Endothelial cell of umbilical vein (primary cell): ENCODE measurements around the gene GPATCH2. TPM values are rescaled to one million over a fixed set of nuclear protein-coding genes. Genes with fewer than 3 reads are reported as not detected.

ENCODE experiments used
- BruUV-seq: library from RNA; stranded (reverse); fragments of 400-500 nt; replicated peaks from 2 replicates; lab custom pipeline; 2021; lab: Mats Ljungman, UMichigan
- CTCF ChIA-PET: fragments of 300-600, 350-600 bp; sonication (Branson Sonifier 250); formaldehyde crosslinking; loops from one replicate; lab custom pipeline; 2021; ENCODE audit warnings: antibody characterized with exemption, inconsistent platforms; lab: Charles Lee
- POLR2A ChIA-PET: fragments of 300-600, 350-600 bp; sonication (Branson Sonifier 250); formaldehyde crosslinking; loops from one replicate; lab custom pipeline; 2021; ENCODE audit warnings: antibody characterized with exemption, inconsistent platforms; lab: Charles Lee
- DNase-seq: peaks from one replicate; pipeline ENCODE4 v3.0.0-alpha.2; 2011; ENCODE audit warnings: low read depth, low spot score
- FAIRE-seq: peaks from 2 replicates; lab custom pipeline; 2011; peaks lifted over from hg19 to GRCh38; lab: Jason Lieb, UNC
- H2AFZ ChIP-seq: 2 replicates; pipeline ENCODE4 v1.6.0; 2012; ENCODE audit warnings: low read depth, low read length, control low read depth, inconsistent platforms
- H3K27ac ChIP-seq: 2 replicates; pipeline ENCODE4 v1.5.1; 2011; ENCODE audit warnings: low read depth, mild to moderate bottlenecking, control low read depth, low read length, moderate library complexity; ENCODE audit not compliant: insufficient read depth
- H3K27me3 ChIP-seq, 2 experiments: 2 replicates each; pipeline versions ENCODE4 v1.6.0 to v1.6.1; 2011; ENCODE audit warnings: low read length in 2 of 2, mixed read lengths in 1 of 2; ENCODE audit not compliant: control insufficient read depth in 2 of 2, insufficient read depth in 2 of 2
- H3K36me3 ChIP-seq, 2 experiments: 2 replicates in 1 of 2; 3 replicates in 1 of 2; pipeline ENCODE4 v1.5.1; 2011; ENCODE audit warnings: low read length in 2 of 2, mild to moderate bottlenecking in 1 of 2, moderate library complexity in 1 of 2; ENCODE audit not compliant: control insufficient read depth in 2 of 2, insufficient read depth in 2 of 2; ENCODE audit errors: extremely low read depth in 1 of 2
- H3K4me1 ChIP-seq: 3 replicates; pipeline ENCODE4 v1.5.1; 2011; ENCODE audit warnings: mild to moderate bottlenecking, low read length; ENCODE audit not compliant: control insufficient read depth, insufficient read depth; ENCODE audit errors: extremely low read depth
- H3K4me2 ChIP-seq: 2 replicates; pipeline ENCODE4 v1.6.1; 2011; ENCODE audit warnings: low read length, control low read depth, mixed read lengths; ENCODE audit not compliant: insufficient read depth
- H3K4me3 ChIP-seq, 3 experiments: fragments of 200-600 bp in 1 of 3; sonication (generic), shearing (Covaris generic) in 1 of 3; replicated peaks in 1 of 3; 2 replicates each; pipeline ENCODE4 v1.5.1; 2011 to 2016; ENCODE audit warnings: control low read depth in 3 of 3, low read length in 3 of 3, mild to moderate bottlenecking in 2 of 3, inconsistent platforms in 1 of 3, low read depth in 1 of 3, moderate library complexity in 1 of 3; ENCODE audit not compliant: insufficient read depth in 1 of 3
- H3K79me2 ChIP-seq: 2 replicates; pipeline ENCODE4 v1.6.0; 2012; ENCODE audit warnings: low read length, inconsistent platforms; ENCODE audit not compliant: control insufficient read depth, insufficient read depth
- H3K9ac ChIP-seq: replicated peaks from 2 replicates; pipeline ENCODE3; 2011; ENCODE audit warnings: low read length, control low read depth; ENCODE audit not compliant: insufficient read depth; ENCODE audit errors: extremely low read depth
- H3K9me1 ChIP-seq: replicated peaks from 3 replicates; pipeline ENCODE4 v1.6.0; 2011; ENCODE audit warnings: mild to moderate bottlenecking, low read length; ENCODE audit not compliant: control insufficient read depth, insufficient read depth; ENCODE audit errors: extremely low read depth
- H3K9me3 ChIP-seq: replicated peaks from 2 replicates; pipeline ENCODE4 v1.5.1; 2012; ENCODE audit warnings: low read length, inconsistent platforms; ENCODE audit not compliant: control insufficient read depth, insufficient read depth
- H4K20me1 ChIP-seq: replicated peaks from 2 replicates; pipeline ENCODE3; 2011; ENCODE audit warnings: mild to moderate bottlenecking, low read length; ENCODE audit not compliant: control insufficient read depth, insufficient read depth; ENCODE audit errors: extremely low read depth
- FOS ChIP-seq: IDR thresholded peaks from 2 replicates; pipeline ENCODE4 v1.6.1; 2011; ENCODE audit warnings: mild to moderate bottlenecking, low read length, moderate library complexity, borderline replicate concordance; ENCODE audit not compliant: insufficient read depth
- GATA2 ChIP-seq: IDR thresholded peaks from 2 replicates; pipeline ENCODE4 v1.7.0; 2011; ENCODE audit warnings: low read depth, mild to moderate bottlenecking, moderate library complexity, mixed read lengths, low read length; ENCODE audit not compliant: insufficient read length, insufficient read depth
- JUN ChIP-seq: IDR thresholded peaks from 2 replicates; pipeline ENCODE4 v1.6.1; 2011; ENCODE audit warnings: borderline replicate concordance, low read depth; ENCODE audit not compliant: insufficient read length, insufficient read depth
- MYC ChIP-seq: IDR thresholded peaks from one replicate; pipeline ENCODE4 v1.6.1; 2011; ENCODE audit warnings: mild to moderate bottlenecking, low read depth, low read length
- POLR2A ChIP-seq: IDR thresholded peaks from 2 replicates; pipeline ENCODE4 v1.6.1; 2012; ENCODE audit warnings: low read depth, mild to moderate bottlenecking, control low read depth, low read length
- dilution Hi-C: fragments of 300-500 bp; cut with MboI; formaldehyde crosslinking; loops from one replicate; pipeline ENCODE4 v1.15.0; 2019; ENCODE audit warnings: low sequenced_read_pairs; ENCODE audit not compliant: extremely low pct_ligation_motif_present
- intact Hi-C: fragments of 100-400 bp; cut with micrococcal nuclease; formaldehyde crosslinking; loops from one replicate; pipeline ENCODE4 v1.10.0; 2022
- polyA plus RNA-seq, 4 experiments: library from polyadenylated mRNA; depleted of rRNA in 3 of 4; stranded (reverse) in 3 of 4; unstranded in 1 of 4; fragments of >200 nt; gene quantifications; 2 replicates each; pipeline versions ENCODE4 v1.2.1 to v1.2.3, GENCODE V29; 2011 to 2012; ENCODE audit warnings: missing spikeins in 1 of 4
- total RNA-seq: library from RNA; stranded (reverse); gene quantifications from 2 replicates; pipeline ENCODE4 v1.2.3, GENCODE V29; 2021
- TF ChIP-seq, protein P1 (sequence below), 2 donors: IDR thresholded peaks; 1 replicate in 1 of 2; 2 replicates in 1 of 2; pipeline ENCODE4 v1.5.1; 2011; ENCODE audit warnings: low read length in 2 of 2, mild to moderate bottlenecking in 2 of 2, moderate library complexity in 2 of 2, control low read depth in 1 of 2, inconsistent platforms in 1 of 2, low read depth in 1 of 2; ENCODE audit not compliant: insufficient read depth in 1 of 2; ENCODE audit errors: extremely low read depth in 1 of 2

GPATCH2 gene
- total and polyA plus RNA-seq, 2 donors (not counting 3 experiments of a cell fraction or from before 2014, with no cell fraction given) = 3.3 to 15.6 TPM

- POLR2A ChIA-PET = no interaction called here
- intact Hi-C loops = no loop called here
Observed at GRCh38 chr1:217539510-217539909, 91.4 kb downstream of the GPATCH2 start.

More at GRCh38 chr1:217539510-217539909, 91.4 kb downstream of the GPATCH2 start:
- dilution Hi-C loops = no loop called here
- H3K9me1 ChIP-seq = no peaks in the 10 kb centered on the region
- no peaks in the 10 kb centered on the region for H3K4me1 ChIP-seq
- CTCF ChIA-PET = no interaction called here
- TF ChIP-seq MYC (no peak), FOS (no peak), GATA2 (no peak), JUN (no peak), POLR2A (no peak)
- TF ChIP-seq, protein P1, sequence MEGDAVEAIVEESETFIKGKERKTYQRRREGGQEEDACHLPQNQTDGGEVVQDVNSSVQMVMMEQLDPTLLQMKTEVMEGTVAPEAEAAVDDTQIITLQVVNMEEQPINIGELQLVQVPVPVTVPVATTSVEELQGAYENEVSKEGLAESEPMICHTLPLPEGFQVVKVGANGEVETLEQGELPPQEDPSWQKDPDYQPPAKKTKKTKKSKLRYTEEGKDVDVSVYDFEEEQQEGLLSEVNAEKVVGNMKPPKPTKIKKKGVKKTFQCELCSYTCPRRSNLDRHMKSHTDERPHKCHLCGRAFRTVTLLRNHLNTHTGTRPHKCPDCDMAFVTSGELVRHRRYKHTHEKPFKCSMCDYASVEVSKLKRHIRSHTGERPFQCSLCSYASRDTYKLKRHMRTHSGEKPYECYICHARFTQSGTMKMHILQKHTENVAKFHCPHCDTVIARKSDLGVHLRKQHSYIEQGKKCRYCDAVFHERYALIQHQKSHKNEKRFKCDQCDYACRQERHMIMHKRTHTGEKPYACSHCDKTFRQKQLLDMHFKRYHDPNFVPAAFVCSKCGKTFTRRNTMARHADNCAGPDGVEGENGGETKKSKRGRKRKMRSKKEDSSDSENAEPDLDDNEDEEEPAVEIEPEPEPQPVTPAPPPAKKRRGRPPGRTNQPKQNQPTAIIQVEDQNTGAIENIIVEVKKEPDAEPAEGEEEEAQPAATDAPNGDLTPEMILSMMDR (IDR thresholded peaks at IDR 0.05; ENCODE audit: extremely low read depth in 1 of 2, insufficient read depth in 1 of 2, low read depth in 1 of 2, low read length in 2 of 2) = no peak
- H3K36me3 ChIP-seq = no peaks in the 10 kb centered on the region
- no peak overlapping the region for H2AFZ ChIP-seq
- H4K20me1 ChIP-seq = no peaks in the 10 kb centered on the region
- no peak overlapping the region for H3K4me3 ChIP-seq
- no peaks in the 10 kb centered on the region for H3K27me3 ChIP-seq
- H3K27ac ChIP-seq = no peak overlapping the region
- H3K9me3 ChIP-seq = no peaks in the 10 kb centered on the region
- FAIRE-seq = no peak
- H3K9ac ChIP-seq = no peak overlapping the region
- BruUV-seq = no TSS peak
- no peaks in the 10 kb centered on the region for H3K79me2 ChIP-seq
- H3K4me2 ChIP-seq = no peak overlapping the region
- no peak for DNase-seq
